Neural cell (in vitro differentiated cells): Measurements from ENCODE around the gene NIPBL.
"Not testable (repeated sequence)": the region's sequence is repeated elsewhere in the genome, so short reads cannot be mapped to it uniquely, and the experiment has no call there.

Experiments used
- CTCF ChIP-seq: fragments of 450-650 bp; IDR thresholded peaks from 2 replicates; pipeline ENCODE4 v1.5.1; 2014; ENCODE audit warnings: antibody characterized with exemption, mild to moderate bottlenecking, moderate library complexity; ENCODE audit not compliant: poor library complexity, severe bottlenecking
- EP300 ChIP-seq: fragments of 450-650 bp; conservative IDR thresholded peaks from 2 replicates; pipeline ENCODE4 v1.6.1; 2014; ENCODE audit warnings: antibody characterized with exemption, mild to moderate bottlenecking, moderate library complexity; ENCODE audit not compliant: poor library complexity, severe bottlenecking
- EZH2 ChIP-seq: fragments of 200-600, 300-800 bp; shearing (Covaris generic), sonication (generic); IDR thresholded peaks from 2 replicates; pipeline ENCODE4 v1.6.1; 2014; ENCODE audit warnings: antibody characterized with exemption, low read length, borderline replicate concordance, mild to moderate bottlenecking; ENCODE audit not compliant: insufficient read depth, poor library complexity, severe bottlenecking
- MXI1 ChIP-seq: fragments of 450-650 bp; conservative IDR thresholded peaks from 2 replicates; pipeline ENCODE4 v1.6.1; 2014; ENCODE audit warnings: antibody characterized with exemption, mild to moderate bottlenecking; ENCODE audit not compliant: poor library complexity, severe bottlenecking
- POLR2AphosphoS5 ChIP-seq: IDR thresholded peaks from 2 replicates; pipeline ENCODE4 v1.6.1; 2012
- RAD21 ChIP-seq: fragments of 450-650 bp; conservative IDR thresholded peaks from 2 replicates; pipeline ENCODE4 v1.6.1; 2014; ENCODE audit warnings: antibody characterized with exemption, mild to moderate bottlenecking, moderate library complexity
- SMC3 ChIP-seq: fragments of 450-650 bp; conservative IDR thresholded peaks from 2 replicates; pipeline ENCODE4 v1.6.1; 2014; ENCODE audit warnings: antibody characterized with exemption, mild to moderate bottlenecking, moderate library complexity; ENCODE audit not compliant: poor library complexity
- TAF1 ChIP-seq: IDR thresholded peaks from 2 replicates; pipeline ENCODE4 v1.6.1; 2012; ENCODE audit warnings: low read depth
- TF ChIP-seq, protein P1 (sequence below): IDR thresholded peaks from 2 replicates; pipeline ENCODE4 v1.6.1; 2012; ENCODE audit warnings: borderline replicate concordance

DNA sequence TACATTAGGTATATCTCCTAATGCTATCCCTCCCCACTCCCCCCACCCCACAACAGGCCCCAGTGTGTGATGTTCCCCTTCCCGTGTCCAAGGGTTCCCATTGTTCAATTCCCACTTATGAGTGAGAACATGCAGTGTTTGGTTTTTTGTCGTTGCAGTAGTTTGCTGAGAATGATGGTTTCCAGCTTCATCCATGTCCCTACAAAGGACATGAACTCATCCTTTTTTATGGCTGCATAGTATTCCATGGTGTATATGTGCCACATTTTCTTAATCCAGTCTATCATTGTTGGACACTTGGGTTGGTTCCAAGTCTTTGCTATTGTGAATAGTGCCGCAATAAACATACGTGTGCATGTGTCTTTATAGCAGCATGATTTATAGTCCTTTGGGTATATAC lies 40.0 kb downstream of the NIPBL start:
- not testable (repeated sequence) for TF ChIP-seq CTCF, RAD21, SMC3, EZH2, TAF1, POLR2AphosphoS5, EP300, MXI1
- TF ChIP-seq, protein P1, sequence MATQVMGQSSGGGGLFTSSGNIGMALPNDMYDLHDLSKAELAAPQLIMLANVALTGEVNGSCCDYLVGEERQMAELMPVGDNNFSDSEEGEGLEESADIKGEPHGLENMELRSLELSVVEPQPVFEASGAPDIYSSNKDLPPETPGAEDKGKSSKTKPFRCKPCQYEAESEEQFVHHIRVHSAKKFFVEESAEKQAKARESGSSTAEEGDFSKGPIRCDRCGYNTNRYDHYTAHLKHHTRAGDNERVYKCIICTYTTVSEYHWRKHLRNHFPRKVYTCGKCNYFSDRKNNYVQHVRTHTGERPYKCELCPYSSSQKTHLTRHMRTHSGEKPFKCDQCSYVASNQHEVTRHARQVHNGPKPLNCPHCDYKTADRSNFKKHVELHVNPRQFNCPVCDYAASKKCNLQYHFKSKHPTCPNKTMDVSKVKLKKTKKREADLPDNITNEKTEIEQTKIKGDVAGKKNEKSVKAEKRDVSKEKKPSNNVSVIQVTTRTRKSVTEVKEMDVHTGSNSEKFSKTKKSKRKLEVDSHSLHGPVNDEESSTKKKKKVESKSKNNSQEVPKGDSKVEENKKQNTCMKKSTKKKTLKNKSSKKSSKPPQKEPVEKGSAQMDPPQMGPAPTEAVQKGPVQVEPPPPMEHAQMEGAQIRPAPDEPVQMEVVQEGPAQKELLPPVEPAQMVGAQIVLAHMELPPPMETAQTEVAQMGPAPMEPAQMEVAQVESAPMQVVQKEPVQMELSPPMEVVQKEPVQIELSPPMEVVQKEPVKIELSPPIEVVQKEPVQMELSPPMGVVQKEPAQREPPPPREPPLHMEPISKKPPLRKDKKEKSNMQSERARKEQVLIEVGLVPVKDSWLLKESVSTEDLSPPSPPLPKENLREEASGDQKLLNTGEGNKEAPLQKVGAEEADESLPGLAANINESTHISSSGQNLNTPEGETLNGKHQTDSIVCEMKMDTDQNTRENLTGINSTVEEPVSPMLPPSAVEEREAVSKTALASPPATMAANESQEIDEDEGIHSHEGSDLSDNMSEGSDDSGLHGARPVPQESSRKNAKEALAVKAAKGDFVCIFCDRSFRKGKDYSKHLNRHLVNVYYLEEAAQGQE: not testable (repeated sequence)
